HG03196 (cell line): ENCODE results near the gene CBX4.

ENCODE experiments used
- ATAC-seq: cut with Tn5 transposase; IDR thresholded peaks from one replicate; pipeline ENCODE4 v1.9.1; 2021; ENCODE audit not compliant: unreplicated experiment

The CBX4 gene

DNA sequence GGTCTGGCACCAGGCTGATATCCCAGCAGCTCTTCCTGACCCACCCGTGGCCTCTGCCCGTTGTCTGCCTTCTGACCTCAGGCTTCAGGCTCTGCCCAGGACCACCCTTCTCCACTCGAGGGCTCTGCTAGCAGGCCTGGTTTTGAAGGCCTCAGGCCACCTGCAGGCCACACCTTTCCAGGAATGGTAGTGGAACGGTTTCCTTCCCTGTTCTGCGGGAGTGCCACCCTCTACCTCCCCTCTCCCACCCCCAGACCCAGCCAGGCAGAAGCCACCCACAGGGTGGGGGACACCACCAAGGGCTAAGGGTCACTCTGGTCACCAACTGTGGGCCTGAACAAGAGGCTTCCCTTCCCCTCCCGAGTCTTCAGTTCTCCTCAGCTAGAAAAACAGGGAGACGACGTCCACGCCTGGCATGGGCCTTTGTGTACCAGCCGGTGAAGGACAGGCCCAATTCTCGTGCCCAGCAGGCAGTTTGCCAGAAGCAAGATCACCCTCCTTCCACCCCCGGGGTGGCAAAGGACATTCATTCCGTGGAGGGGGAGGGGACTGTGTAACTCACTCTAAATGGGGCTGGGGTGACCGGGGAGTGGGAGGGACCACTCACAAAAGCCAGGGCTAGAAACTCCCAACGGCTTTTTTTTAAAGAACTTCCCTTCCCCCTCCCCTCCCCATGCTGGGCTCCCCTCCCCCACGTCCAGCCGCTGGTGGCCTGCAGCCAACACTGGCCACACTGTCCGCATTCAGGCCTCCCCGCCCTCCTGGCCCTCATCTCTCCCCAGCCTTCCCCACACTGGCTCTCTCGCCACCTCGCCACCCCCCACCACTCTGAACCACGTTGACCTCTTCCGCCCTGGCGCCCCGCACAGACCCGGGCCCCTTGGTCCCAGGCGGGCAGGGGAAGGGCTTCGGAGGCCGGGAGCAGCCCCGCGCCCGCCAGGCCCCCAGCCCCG lies 7.7 kb downstream of the CBX4 start:
- no peak for ATAC-seq

GRCh38 chr17:79830763-79831264 lies 8.4 kb downstream of the CBX4 start:
- no peak for ATAC-seq

- no peak for ATAC-seq
Measured at GRCh38 chr17:79830303-79830702, 8.9 kb downstream of the CBX4 start.

GRCh38 chr17:79829457-79829856 lies 9.8 kb downstream of the CBX4 start:
- ATAC-seq = no peak

- ATAC-seq = no peak
Measured at GRCh38 chr17:79829004-79829403, 10.2 kb downstream of the CBX4 start.

DNA sequence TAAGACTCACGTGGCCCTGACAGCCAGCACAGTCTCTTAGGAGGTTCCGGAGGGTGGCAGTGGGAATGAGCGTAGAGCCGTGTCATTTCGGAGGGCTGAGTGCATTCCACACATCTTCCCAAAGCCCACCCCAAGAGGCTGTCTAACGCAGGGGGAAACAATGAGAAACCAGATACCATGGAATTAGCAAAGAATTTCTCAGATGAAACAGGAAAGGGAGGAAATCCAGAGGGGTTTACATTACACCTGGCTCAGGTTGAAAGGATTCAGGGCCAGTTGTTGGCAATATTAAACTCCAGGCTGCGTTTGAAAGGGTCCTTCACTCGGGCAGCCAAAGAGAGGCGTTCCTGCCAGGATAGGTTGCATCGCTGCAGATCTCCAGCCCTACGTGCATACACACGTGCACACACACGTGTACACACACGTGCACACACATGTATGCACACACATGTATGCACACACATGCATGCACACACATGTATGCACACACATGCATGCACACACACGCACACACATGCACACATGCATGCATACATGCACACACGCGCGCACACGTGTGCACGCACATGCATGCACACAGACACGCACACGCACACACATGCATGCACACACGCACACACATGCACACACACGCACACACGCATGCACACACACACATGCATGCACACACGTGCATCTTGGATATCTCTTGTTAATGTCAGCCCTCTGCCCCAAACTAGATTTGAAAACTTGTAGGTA lies 12.2 kb downstream of the CBX4 start:
- ATAC-seq = no peak

- ATAC-seq = no peak
Measured at GRCh38 chr17:79826204-79826680, 13.0 kb downstream of the CBX4 start.

DNA sequence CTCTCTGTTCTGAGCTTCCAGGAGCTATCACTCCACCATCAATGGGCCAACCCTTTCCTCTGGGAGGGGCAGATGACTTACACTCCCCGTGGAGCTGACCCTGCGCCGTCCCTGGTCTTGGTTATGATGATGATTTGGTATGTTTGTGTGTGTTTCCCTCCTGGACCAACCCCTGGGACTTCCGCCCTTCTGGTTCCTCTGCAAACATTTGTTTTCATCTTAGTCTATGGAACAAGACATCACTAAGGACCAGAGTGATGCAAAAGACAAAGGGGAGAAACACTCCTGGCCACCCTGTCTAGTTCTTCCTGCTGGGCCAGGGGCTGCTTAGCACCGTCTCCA lies 13.7 kb downstream of the CBX4 start:
- ATAC-seq = no peak

GRCh38 chr17:79824893-79825579 lies 14.2 kb downstream of the CBX4 start:
- no peak for ATAC-seq

GRCh38 chr17:79824234-79824633 lies 15.0 kb downstream of the CBX4 start:
- no peak for ATAC-seq

DNA sequence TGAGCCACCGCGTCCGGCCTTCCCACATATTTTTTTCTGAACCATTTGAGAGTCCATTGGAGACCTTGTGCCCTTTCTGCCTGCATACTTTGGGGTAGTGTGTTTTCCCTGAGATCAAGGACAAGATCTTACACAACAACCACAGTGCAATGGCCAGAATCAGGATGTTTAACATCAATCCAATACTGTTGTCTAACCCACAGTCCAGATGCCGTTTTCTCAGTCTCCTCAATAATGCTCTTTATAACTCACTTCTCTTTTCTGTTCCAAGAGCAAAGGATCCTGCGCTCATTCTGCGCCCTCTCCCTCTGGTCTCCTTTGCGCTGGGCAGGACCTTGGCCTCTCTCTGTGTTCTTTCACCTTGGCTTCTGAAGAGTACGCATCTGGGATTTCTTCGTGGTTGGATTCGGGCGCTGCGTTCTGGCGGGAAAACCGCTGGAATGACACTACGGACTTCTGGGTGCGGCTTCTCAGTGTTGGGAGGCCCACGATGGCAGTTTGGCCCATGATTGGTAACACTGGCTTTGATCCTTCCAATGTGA lies 16.6 kb downstream of the CBX4 start:
- ATAC-seq = no peak

DNA sequence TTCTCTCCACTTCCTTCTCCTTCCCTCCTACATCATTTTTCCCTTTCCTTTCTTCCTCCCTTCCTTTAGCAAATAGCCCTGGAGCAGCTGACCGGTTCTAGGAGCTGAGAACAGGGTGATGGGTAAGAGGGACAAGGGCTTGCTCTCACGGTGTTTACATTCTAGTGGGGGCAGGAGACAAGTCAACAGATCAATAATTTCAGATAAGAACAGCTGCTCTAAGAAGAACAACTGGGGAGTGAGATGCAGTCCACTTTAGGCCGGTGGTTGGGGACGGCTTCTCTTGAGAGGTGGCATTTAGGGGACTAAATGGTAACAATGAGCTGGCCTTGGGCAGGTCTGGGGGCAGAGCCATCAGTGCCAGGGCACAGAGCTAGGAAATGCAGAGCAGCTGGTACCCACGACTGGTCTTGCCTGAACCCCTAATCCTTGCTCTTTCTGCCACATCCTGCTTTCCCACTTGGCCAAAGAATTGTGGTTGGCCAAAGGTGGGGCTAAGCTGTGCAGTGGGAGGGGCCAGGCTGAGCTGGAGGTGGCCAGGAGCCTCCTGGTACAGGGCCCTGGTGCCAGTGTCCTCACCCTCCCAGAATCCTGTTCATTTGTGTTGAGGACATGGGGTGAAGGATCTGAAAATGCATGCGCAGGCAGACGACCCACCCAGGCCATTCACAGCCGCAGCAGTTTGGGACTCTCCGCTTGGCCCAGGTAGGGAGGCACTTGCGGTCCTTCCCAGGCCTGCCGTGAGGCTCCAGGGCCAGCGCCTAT lies 17.7 kb downstream of the CBX4 start:
- no peak for ATAC-seq

DNA sequence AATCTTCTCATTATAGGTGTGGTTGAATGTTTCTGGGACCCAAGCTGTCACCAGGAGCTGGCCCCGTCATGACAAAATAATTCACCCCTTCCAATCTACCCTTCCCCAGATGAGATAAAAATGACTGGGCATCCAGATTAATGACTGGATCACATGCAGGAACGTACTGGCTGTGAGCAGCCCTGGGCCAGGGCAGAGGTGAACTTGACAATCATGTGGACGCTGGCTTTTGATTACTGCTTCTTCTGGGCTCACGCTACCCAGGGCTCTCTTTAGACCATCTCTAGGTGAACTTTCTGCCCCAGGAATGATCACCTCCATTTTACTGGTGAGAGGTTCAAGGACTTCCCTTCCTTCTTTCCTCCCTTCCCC lies 18.3 kb downstream of the CBX4 start:
- no peak for ATAC-seq

GRCh38 chr17:79819534-79820276 lies 19.5 kb downstream of the CBX4 start:
- ATAC-seq = no peak

- no peak for ATAC-seq
Measured at GRCh38 chr17:79819085-79819484, 20.2 kb downstream of the CBX4 start.

DNA sequence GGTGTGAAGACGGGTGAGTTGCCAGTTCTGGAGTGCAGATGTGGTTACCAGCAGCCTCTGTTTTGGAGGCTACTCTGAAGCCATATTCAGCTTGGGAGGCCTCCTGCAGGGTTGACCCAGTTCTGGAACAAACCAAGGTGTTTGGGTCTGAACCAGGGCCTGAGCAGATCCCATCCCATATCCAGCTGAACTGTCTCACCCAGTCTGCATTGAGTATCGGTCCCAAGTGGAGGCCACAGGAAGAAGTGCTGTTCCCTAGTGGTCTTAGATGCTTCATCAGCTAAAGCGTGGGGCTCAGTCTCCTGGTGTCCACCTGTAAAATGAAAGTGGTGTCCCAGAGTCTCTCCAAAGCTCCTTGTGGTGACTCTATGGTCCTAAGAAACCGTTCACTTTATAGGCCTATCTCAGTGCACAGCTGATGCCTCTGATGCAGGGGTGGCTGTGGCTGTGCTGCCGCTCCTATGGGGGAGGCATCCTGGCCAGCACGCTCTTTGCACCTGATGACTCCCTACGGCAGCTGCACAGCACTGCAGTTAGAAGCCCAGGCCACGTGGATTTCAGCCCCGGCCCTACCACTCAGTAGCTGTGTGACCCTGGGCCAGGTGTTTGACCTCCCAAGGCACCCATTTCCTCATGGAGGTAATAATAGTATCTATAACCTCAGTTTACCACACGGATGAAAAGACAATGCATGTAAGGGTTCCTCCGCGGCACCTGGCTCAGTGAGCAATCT lies 21.0 kb downstream of the CBX4 start:
- ATAC-seq = no peak

DNA sequence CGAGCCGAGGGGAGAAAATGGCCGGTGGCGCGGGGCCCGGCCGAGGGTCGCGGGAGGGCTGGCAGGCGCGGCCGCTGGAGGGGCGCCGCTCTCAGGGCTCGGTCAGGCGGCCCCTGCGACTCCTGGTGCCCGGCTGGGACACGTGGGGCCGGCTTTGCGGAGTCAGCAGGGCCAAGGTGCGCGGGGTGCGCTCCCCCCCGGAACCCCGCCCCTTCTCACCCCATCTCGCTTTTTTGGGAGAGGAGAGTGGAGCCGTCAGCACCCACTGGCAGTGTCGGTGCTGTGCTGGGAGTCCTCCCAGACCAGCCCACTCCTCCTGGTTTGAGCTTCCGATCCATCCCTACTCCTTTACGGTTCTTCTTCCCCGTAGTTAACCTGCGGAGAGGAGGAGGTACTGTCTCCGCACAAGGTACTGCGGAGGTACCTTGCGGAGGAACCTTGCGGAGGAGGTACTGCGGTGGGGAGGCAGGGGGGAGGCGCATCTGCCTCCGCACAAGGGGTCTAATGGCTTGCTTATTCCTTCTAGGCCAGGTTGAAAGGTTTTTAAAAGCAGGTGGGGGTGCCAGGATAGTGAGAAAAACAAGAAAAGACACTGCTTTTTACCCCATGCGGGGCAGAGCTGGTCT lies 23.3 kb downstream of the CBX4 start:
- no peak for ATAC-seq

GRCh38 chr17:79814974-79815835 lies 24.0 kb downstream of the CBX4 start:
- no peak for ATAC-seq
